NCI-H187 (cell line): Measurements from ENCODE around the gene GTF2IRD1.
"Not testable (repeated sequence)": the region's sequence is repeated elsewhere in the genome, so short reads cannot be mapped to it uniquely, and the experiment has no call there.

Source experiments
- DNase-seq, 2 experiments: peaks; one replicate each; lab custom pipeline; 2025; lab: John Stamatoyannopoulos, UW

The GTF2IRD1 gene

DNA sequence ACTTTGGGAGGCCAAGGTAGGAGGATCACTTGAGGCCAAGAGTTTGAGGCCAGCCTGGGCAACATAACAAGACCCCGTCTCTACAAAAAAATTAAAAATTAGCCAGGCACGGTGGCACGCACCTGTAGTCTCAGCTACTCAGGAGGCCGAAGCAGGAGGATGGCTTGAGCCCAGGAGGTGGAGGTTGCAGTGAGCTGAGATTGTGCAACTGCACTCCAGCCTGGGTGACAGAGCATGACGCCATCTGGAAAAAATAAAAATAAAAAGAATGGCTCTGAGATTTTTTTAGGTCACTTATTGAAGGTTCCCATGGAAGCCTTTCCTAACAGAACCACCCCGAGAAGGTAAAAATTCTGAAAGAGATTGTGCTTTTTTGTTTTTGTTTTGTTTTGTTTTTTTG lies 109.9 kb downstream of the GTF2IRD1 start:
- not testable (repeated sequence) for DNase-seq

DNA sequence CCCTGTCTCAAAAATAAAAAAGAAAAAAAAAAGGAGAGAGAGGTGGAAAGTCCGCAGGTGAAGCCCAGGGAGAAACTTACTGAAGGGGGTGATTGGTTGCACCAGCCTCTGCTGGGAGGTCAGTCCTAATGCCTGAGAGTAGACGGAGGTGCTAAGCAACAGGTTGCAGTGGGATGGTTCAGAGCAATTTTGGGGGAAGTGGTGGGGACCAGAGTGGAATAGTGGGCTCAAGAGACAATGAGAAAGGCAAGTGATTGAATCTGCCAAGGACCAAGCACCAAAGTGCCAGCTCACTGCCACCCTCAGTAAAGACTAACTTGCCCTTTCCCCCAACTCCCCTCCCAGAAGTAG lies 113.6 kb downstream of the GTF2IRD1 start:
- DNase-seq, result no peak

DNA sequence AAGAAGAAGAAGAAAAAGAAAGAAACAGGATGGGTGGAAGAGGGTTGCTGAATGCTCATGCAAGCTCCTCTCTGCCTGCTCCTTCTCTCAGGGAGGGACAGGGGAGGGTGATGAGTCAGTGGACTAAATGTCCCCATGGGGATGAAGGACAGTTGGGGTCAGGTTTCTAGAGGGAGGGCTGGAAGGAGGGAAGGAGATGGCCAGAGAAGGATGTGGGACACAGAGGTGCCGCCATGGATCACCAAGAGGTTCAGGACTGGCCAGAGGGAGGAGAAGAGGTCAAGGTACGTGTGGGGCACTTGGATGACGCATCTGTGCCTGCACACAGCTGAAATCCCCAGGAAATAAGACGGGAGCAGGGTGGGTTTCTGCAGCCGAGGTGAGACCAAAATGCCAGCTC lies 115.0 kb downstream of the GTF2IRD1 start:
- no peak for DNase-seq

DNA sequence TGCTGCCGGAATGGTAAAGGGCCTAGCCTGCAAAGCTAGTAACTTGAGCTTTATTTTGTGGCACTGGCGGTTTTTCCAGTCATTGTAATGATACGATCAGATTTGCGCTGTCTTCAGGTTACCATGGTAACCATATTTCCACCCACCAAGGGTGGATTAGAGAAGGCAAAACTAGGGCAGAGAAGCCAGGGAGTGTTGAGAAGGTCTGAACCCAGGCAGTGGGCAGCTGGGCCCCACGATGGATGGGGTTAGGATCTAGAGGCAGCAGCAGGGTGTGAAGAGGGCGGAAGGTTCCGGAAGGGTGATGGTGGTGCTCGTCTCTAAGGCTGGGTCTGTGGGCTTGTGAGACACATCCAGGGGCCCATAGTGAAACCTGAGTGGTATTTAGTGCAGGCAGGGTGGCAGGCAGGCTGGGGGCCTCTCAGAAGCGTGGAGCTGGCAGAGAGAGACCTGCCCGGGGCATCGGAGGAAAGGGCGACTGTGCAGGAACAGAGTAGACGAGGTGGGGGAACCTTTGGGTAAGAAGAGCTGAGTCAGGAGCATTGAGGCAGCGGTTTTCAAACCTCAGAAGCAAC lies 115.9 kb downstream of the GTF2IRD1 start:
- DNase-seq, result no peak

DNA sequence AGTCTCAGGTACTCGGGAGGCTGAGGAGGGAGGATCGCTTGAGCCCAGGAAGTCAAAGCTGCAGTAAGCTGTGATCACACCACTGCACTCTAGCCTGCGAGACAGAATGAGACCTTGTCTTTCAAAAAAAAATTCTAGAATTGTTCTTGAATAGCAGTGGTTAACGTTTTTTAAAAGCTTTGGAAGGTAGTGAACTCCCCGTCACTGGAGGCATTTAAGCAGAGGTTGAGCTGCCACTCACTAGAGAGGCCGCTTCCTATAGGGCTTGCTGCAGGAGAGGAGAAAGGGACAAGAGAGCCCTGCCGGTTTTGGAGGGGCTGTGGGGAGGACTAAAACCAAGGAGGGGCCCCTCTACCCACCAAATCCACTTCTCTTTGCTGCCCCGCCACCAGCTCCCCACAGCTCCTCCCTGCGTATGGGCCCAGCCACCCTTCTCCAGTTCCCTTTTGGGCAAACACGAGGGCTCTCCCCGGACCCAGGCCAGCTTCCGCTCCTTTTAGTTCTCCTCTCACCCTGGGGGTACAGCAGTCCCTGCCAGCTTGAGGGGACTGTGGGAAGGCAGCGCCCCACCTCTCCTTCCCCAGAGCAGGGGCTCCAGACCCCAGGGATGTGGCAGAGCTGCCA lies 116.9 kb downstream of the GTF2IRD1 start:
- DNase-seq, result no peak

DNA sequence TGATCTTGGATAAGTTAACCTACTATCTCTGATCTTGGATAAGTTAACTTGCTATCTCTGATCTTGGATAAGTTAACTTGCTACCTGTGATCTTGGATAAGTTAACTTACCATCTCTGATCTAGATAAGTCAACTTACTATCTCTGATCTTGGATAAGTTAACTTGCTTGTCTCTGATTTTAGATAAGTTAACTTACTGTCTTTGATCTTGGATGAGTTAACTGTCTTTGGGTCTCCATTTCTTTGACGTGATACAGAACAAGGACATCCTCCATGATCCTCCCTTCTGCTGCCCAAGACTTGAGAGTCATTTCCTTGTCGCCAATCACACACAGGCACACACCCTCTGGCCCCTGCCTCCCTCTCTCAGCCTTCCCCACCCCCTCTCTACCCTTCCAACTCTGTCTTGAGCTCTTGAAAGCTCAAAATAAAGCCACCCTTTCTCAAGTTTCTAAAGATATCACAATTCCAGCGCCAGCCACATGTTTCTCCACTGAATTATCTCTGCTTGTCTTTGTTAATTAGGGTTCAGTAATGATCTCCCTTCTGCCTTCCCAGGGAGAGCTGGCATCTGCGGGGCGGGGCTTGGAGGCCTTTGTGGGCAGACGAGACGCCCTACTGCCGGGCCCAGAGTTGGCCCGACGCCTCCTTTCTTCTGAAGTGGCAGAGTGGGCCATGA lies 118.7 kb downstream of the GTF2IRD1 start:
- no peak for DNase-seq

DNA sequence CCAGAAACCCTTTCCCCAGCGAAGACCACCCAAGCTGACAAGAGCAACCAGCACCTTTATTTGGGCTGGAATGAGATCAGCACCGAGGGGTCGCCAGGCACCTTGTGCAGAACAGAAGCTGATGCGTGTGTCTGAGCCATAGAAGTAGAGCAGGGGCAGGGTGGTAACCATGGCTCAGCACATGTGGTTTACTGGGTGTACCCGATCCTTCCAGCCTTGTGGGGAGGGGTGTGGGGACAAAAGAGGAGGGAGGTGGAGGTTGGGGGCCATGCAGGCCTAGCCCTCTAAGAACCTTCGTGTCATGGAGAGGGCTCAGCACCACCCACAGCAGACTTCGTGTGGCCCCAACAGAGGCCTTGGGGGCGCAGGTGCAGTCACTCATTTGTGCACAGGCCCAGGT lies 119.8 kb downstream of the GTF2IRD1 start:
- no peak for DNase-seq

DNA sequence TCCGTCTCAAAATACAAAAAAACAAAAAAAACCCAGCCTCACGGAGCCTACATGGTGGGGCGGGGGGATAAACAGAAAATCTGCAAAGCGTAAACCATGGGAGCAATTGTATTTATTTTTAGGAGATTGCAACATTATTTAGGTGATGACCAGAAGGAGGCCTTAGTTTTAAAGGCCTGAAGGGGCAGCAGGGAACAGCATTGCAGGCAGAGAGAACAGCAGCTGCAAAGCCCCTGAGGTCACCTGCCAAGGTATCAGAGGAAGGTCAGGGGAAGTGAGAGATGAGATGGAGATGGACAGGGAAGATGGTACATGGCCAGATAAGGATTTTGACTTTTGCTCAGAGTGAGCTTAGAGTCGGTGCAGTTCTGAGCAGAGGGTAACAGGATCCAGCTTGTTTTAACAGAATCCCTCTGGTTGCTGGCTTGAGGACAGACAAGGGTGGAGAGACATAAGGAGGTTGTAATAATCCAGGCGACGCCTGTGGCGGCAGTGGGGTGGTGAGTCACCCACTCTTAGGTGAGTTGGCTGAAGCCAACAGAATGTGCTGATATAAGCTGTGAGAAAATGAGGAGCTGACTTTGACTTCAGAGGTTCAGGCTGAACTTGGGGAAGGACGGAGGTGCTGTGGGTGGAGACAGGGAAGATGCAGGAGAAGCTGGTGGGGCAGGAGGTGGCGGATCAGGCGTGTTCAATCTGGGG lies 121.5 kb downstream of the GTF2IRD1 start:
- no peak for DNase-seq

DNA sequence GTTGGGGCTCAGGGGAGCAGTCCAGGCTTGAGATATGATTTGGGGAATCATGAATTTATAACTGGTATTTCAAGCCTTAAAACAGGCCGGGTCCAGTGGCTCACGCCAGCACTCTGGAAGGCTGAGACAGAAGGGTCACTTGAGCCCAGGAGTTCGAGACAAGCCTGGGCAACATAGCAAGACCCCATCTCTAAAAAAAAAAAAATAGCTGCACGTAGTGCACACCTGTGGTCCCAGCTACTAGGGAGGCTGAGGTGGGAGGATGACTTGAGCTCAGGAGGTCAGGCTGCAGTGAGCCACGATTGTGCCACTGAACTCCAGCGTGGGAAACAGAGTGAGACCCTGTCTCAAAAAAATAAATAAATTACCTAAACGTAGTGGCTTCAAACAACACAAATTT lies 122.1 kb downstream of the GTF2IRD1 start:
- no peak for DNase-seq

DNA sequence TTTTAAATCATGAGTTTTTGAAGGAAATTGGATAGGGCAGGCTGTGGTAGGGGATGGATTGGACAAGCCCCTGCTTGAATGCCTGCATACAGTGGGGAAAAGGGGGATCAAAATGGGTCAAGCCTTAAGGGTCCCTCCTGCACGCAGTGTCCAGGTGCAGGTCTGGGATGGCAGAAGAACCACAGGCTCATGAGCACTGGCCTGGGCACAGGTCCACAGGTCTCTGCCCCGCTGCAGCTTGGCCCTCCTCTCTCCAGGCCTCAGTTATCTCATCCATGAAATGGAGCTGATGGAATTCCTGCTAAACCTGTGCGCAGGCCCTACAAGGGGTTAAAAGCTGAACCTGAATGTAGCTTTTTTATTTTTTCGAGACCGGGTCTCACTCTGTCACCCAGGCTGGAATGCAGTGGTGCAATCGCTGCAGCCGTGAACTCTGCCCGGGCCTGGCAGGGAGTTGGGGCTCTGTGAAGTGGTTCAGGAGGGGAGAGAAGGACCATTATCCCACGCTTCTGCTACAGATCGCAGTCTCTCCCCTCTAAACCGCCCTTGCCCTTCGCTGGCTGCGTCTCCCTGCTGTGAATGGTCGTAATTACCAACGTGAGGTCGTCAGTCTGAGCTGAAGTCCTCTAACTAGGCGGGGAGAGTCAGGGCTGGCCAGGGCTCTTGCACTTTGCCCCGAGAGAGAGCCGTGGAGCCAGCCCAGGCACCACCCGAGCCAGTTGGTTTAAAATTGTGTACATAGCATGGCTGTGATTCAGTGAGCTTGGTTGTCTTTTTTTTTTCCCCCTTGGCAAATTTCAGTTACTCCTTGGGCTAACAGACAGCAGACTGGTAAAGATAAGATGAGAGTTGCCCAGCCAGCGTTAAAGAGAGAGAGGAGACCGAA lies 126.3 kb downstream of the GTF2IRD1 start:
- DNase-seq, result no peak

DNA sequence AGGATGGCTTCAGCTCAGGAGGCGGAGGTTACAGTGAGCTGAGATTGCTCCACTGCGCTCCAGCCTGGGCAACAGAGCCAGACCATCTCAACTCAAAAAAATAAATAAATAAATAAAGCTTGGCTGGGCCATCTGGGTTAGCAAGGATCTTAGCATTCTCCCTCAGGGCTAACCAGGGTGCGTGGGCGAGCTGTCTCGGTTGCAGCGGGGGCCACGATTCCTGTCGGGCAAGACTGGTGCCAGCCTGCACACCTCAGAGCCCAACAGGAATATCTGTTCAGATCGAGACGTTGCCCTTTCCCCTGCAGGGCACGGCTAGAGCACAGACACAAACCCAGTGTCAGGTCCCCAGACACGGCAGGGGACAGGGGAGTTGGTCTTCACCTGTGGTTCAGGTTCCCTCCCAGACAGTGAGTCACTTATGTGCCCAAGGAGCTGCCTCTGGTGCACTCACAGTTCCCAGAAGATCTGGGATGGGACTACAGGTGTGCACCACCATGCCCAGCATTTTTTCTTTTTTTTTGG lies 128.3 kb downstream of the GTF2IRD1 start:
- no peak for DNase-seq

DNA sequence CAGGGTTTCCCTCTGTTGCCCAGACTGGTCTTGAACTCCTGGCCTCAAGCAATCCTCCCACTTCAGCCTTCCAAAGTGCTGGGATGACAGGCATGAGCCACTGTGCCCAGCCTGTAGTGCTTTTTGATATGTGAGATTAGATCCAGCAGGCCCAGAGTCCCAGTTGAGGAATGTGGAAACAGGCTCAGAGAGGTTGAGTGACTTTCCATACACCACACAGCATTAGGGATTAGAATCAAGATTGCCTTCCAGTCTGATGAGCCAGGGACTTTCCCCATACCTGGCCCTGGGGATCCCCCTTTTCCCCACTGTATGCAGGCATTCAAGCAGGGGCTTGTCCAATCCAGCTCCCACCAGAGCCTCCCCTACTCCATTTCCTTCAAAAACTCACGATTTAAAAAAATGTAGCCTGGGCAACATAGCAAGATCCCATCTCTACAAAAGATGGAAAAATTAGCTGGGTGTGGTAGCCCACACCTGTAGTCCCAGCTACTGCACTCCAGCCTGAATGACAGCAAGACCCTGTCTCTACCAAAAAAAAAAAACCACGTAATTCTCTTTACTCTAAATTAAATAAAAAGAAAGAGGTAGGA lies 128.8 kb downstream of the GTF2IRD1 start:
- DNase-seq, result no peak

DNA sequence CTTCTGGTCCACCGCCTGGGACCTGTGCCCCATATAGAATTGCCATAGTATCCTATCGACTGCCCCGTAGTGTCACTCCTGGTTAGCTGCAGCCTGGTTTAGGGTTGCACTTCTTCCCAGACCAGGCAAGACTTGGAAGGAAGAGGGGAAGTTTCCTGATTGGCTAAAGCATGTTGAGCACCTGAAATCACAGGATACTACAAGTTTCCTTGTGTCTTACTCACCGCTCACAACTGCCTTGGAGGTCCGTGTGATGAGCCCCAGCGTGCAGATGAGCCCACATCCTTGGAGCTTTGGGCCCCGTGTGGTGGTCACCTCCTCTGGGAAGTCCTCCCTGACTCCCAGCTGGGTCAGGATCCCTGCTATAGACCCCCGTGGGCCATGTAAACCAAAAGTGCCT lies 129.9 kb downstream of the GTF2IRD1 start:
- DNase-seq, result no peak

DNA sequence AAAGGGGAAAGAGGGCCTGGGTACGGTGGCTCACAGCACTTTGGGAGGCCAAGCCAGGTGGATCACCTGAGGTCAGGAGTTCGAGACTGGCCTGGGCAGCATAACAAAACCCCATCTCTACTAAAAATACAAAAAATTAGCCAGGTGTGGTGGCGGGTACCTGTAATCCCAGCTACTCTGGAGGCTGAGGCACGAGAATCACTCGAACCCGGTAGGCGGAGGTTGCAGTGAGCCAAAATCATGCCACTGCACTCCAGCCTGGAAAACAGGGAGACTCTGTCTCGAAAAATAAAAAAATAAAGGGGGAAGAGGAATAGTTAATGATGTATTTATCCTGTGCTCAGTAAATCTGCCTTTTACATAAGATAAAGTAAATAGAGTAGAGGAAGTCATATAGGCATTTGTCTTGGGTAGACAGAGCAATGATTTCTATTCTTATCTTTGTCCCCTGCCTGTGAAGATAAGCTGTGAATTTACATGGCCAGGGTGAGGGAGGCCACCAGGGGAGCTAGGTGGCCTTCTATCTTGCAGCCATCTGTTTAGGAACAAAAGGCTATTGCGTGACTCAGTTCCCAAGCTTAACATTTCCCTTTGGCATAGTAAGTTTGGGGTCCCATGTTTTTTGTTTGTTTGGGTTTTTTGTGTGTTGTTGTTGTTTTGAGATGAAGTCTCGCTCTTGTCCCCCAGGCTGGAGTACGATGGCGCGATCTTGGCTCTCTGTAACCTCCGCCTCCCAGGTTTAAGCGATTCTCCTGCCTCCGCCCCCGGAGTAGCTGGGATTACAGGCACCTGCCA lies 130.7 kb downstream of the GTF2IRD1 start:
- DNase-seq, result no peak

DNA sequence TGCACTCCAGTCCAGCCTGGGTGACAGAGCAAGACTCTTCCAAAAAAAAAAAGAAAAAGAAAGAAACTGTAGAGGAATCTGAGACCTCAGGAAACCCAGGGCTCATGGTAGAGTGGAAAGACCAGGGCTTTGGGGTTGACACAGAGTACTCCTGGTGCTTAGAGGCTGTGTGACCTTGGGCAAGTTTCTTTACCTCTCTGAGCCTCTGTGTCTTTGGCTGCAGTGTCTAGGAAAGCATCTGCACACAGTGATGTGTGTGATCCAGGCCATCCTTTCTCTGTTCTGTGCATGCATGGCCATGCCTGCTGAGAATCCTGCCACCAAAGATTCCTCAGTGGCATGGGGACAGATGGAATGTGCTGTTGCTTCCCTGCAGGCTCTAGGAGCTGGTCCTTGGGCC lies 132.1 kb downstream of the GTF2IRD1 start:
- no peak for DNase-seq

DNA sequence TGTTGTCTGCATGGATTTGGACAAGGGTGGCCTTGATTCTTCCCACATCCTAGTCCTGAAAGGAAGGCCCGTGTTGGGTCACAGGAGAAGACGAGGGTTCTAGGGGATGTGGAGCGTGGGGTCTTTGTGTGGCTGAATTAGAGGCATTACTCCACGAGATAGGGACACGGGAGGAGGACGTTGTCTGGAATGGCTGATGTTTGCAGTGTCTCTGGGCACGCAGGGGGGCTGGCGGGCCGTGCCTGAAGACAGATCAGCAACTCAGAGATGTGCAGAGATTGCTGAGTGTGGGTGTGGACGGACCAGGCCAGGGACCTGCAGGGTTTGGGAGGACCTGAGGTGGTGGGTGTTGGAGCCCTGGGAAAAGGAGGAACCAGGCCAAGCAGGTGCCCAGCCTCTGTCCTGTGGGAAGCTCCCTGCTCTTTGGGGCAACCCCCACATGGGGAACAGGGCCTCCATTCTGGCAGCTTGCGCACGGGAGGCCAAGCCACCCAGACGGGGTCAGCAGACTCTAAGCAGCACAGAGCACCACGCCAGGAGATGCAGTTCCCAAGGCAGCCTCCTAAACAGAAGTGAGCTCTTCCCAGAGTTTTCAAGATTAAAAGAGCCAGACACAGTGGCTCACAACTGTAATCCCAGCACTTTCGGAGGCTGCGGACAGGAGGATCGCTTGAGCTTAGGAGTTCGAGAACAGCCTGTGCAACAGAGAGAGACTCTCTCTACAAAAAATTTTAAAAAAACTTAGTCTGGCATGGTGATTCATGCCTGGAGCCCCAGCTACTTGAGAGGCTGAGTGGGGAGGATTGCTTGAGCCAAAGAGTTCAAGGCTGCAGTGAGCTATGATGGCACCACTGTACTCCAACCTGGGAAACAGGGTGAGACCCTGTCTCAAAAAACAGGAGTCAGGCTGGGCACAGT lies 132.8 kb downstream of the GTF2IRD1 start:
- DNase-seq, result no peak

DNA sequence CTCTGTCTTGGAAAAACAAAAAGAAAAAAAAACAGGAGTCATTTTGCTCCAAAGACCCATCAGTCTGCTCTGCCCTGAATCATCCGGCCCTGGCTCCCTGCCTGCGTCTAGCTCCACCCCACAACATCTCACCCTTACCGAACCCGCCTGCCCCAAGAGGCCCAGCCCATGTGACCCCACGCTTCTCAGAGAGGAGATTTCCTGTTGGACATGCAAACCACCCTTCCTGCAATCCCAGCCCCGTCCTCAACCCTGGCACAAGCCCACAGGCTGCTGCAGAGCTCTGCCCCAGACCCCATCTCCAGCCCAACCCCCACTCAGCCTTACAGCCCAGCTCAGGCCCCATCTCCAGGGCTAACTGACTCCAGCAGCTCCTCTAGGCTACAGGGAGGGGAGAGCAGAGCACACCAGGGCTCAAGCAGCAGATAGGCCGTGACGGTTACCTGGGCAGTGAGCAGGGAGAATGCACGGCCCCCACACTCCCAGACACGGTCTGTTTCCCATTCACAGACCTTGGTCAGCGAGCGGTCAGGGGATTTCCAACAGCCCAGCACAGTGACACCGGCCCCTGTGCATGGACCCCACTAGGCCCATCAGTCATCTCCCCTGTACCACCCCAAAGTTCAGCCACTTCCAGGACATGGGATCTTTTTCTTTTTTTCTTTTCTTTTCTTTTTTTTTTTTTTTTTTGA lies 133.9 kb downstream of the GTF2IRD1 start:
- peak; percentile 66 to 84 for DNase-seq

DNA sequence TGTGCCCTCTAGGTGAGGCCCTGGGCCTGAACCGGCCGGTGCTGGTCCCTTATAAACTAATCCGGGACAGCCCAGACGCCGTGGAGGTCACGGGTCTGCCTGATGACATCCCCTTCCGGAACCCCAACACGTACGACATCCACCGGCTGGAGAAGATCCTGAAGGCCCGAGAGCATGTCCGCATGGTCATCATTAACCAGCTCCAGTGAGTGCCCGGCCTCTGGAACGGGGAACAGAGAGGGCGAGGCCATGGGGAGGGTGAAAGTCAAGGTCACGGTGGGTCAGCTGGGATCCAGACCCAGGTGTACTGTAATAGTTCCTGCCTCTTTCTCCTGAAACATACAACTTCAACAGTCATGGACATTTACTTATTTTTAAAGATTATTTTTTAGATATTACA lies 137.1 kb downstream of the GTF2IRD1 start:
- DNase-seq, result no peak

DNA sequence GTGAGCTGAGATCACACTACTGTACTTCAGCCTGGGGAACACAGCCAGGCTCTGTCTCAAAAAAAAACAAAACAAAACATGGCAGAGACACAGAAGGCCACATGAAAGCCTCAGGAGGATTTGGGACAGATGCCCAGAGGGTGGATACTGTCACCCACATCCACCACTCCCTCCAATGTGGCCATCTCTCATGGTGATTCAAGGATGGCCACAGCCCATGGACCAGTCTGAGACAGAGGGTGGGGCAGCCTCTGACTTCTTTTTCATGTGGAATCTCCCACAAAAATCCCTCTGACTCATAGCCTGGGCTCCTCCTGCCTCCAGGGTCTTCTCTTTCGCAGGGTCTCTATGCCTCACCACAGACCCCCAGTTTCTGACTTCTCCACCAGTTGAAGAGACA lies 144.9 kb downstream of the GTF2IRD1 start:
- DNase-seq, result no peak
